KMS-11 (cell line): Measurements from ENCODE around the gene NLGN1.

Experiments used
- H2AFZ ChIP-seq: fragments of 200-600 bp; sonication (generic); 2 replicates; pipeline ENCODE4 v1.6.1; 2016; ENCODE audit warnings: antibody characterized with exemption, mixed run types, low read depth
- H3K27ac ChIP-seq: fragments of 200-600 bp; sonication (generic); 2 replicates; pipeline ENCODE4 v1.6.1; 2016; ENCODE audit warnings: mild to moderate bottlenecking, mixed run types
- H3K27me3 ChIP-seq: fragments of 200-600 bp; sonication (generic); 2 replicates; pipeline ENCODE4 v1.6.1; 2017; ENCODE audit warnings: mild to moderate bottlenecking, low read depth, mixed run types, moderate library complexity; ENCODE audit not compliant: insufficient read depth
- H3K36me3 ChIP-seq: fragments of 200-600 bp; sonication (generic); 2 replicates; pipeline ENCODE4 v1.6.1; 2017; ENCODE audit warnings: mild to moderate bottlenecking, mixed run types; ENCODE audit not compliant: insufficient read depth
- H3K4me1 ChIP-seq: fragments of 200-600 bp; sonication (generic); 2 replicates; pipeline ENCODE4 v1.6.1; 2016; ENCODE audit warnings: mild to moderate bottlenecking, low read depth, mixed run types; ENCODE audit not compliant: poor library complexity, severe bottlenecking
- H3K4me2 ChIP-seq: fragments of 200-600 bp; sonication (generic); 2 replicates; pipeline ENCODE4 v1.7.0; 2016; ENCODE audit warnings: mild to moderate bottlenecking, mixed run types
- H3K4me3 ChIP-seq: fragments of 200-600 bp; sonication (generic); IDR thresholded peaks from 2 replicates; pipeline ENCODE4 v1.6.1; 2017; ENCODE audit warnings: low read depth, low read length, mixed read lengths; ENCODE audit not compliant: insufficient read depth
- H3K79me2 ChIP-seq: fragments of 200-600 bp; sonication (generic); 2 replicates; pipeline ENCODE4 v1.6.1; 2016; ENCODE audit warnings: low read depth, mixed run types; ENCODE audit not compliant: insufficient read depth
- H3K9ac ChIP-seq: fragments of 200-600 bp; sonication (generic); 2 replicates; pipeline ENCODE4 v1.6.1; 2016; ENCODE audit warnings: mild to moderate bottlenecking, mixed run types
- H4K20me1 ChIP-seq: fragments of 200-600 bp; sonication (generic); 2 replicates; pipeline ENCODE4 v1.6.1; 2016; ENCODE audit warnings: mild to moderate bottlenecking, mixed run types; ENCODE audit not compliant: insufficient read depth
- TF ChIP-seq, protein P1 (sequence below): fragments of 200-600 bp; sonication (generic); conservative IDR thresholded peaks from 2 replicates; pipeline ENCODE4 v1.6.1; 2017; ENCODE audit warnings: low read depth, mild to moderate bottlenecking, antibody characterized with exemption, low read length, moderate library complexity, mixed read lengths

NLGN1 gene

DNA sequence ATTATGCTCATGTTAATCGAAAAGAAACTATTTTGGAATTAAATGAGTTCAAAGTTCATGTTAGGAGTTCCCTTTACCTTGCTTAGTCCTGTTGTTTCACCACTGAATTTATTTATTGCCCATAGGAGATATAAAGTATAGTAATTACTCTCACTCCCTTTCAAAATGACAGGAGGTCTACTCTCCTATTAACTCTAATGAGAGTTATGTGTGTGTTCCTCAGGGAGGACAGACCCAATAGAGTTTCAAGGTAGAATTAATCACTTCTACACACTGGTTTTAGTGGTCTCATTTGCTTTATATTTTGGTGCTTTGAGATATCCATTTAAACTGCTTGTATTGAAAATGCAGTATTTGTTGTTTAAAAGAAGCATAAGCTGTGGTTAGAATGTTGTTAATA, 398.9 kb downstream of the NLGN1 start:
- H3K4me3 ChIP-seq, result no peak overlapping the region
- no peaks in the 10 kb centered on the region for H3K36me3 ChIP-seq
- no peak overlapping the region for H3K27ac ChIP-seq
- H3K4me1 ChIP-seq, result no peaks in the 10 kb centered on the region
- H4K20me1 ChIP-seq, result no peaks in the 10 kb centered on the region
- no peaks in the 10 kb centered on the region for H3K79me2 ChIP-seq
- no peak overlapping the region for H2AFZ ChIP-seq
- TF ChIP-seq, protein P1, sequence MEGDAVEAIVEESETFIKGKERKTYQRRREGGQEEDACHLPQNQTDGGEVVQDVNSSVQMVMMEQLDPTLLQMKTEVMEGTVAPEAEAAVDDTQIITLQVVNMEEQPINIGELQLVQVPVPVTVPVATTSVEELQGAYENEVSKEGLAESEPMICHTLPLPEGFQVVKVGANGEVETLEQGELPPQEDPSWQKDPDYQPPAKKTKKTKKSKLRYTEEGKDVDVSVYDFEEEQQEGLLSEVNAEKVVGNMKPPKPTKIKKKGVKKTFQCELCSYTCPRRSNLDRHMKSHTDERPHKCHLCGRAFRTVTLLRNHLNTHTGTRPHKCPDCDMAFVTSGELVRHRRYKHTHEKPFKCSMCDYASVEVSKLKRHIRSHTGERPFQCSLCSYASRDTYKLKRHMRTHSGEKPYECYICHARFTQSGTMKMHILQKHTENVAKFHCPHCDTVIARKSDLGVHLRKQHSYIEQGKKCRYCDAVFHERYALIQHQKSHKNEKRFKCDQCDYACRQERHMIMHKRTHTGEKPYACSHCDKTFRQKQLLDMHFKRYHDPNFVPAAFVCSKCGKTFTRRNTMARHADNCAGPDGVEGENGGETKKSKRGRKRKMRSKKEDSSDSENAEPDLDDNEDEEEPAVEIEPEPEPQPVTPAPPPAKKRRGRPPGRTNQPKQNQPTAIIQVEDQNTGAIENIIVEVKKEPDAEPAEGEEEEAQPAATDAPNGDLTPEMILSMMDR, result no peak
- no peaks in the 10 kb centered on the region for H3K27me3 ChIP-seq
- H3K4me2 ChIP-seq, result no peak overlapping the region
- no peak overlapping the region for H3K9ac ChIP-seq

- Histone ChIP-seq H3K27me3 (no peaks in the 10 kb centered on the region), H2AFZ (no peak overlapping the region), H4K20me1 (no peaks in the 10 kb centered on the region), H3K27ac (no peak overlapping the region), H3K36me3 (no peaks in the 10 kb centered on the region), H3K79me2 (no peaks in the 10 kb centered on the region), H3K4me2 (no peak overlapping the region), H3K9ac (no peak overlapping the region), H3K4me1 (no peaks in the 10 kb centered on the region), H3K4me3 (no peak overlapping the region)
- TF ChIP-seq, protein P1, result no peak
Measured at GRCh38 chr3:173796890-173797289, 399.3 kb downstream of the NLGN1 start.

GRCh38 chr3:173799060-173799816, 401.7 kb downstream of the NLGN1 start:
- TF ChIP-seq, protein P1, result no peak
- Histone ChIP-seq H3K79me2 (no peaks in the 10 kb centered on the region), H2AFZ (no peak overlapping the region), H3K9ac (no peak overlapping the region), H3K4me1 (no peaks in the 10 kb centered on the region), H3K27me3 (no peaks in the 10 kb centered on the region), H4K20me1 (no peaks in the 10 kb centered on the region), H3K36me3 (no peaks in the 10 kb centered on the region), H3K4me2 (no peak overlapping the region), H3K4me3 (no peak overlapping the region), H3K27ac (no peak overlapping the region)

DNA sequence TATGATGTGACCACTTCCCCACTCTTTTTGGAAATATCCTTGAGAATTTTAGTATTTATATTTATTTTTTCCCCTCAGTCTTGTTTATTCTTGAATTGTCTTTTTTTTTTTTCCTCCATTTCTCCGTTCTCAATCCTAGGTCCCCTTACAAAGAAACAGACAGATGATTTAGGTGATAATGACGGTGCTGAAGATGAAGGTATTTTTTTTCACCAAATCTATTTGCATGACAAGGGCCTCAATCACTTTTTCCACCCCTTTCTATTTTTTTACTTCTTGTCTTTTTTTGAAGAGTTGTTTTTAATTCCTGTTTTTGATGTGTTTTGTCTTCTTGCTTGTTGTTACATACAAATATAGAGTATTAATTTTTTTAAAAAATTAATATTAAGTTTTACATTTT, 402.6 kb downstream of the NLGN1 start:
- Histone ChIP-seq H3K9ac (no peak overlapping the region), H4K20me1 (no peaks in the 10 kb centered on the region), H2AFZ (no peak overlapping the region), H3K79me2 (no peaks in the 10 kb centered on the region), H3K27me3 (no peaks in the 10 kb centered on the region), H3K27ac (no peak overlapping the region), H3K4me2 (no peak overlapping the region), H3K4me3 (no peak overlapping the region), H3K36me3 (no peaks in the 10 kb centered on the region), H3K4me1 (no peaks in the 10 kb centered on the region)
- TF ChIP-seq, protein P1, result no peak
